Effector memory CD8-positive, alpha-beta T cell (primary cell): ENCODE results near the gene ANKFY1.
A peak's percentile ranks its signal among the peaks of the same experiment; 100 is the strongest.

Experiments used
- ATAC-seq: fragments of 150-1000 bp; cut with Tn5 transposase; replicated peaks from 2 replicates; pipeline ENCODE4 v1.10.0; 2021; ENCODE audit warnings: mild to moderate bottlenecking, moderate library complexity
- DNase-seq, 3 experiments: peaks; one replicate each; pipeline ENCODE4 v3.0.0; 2021
- H3K27ac Mint-ChIP-seq, 2 donors: one replicate each; pipeline ENCODE4 v1.8.0; 2022; ENCODE audit warnings: mild to moderate bottlenecking in 2 of 2, mixed read lengths in 2 of 2, moderate library complexity in 2 of 2
- H3K27me3 Mint-ChIP-seq, 2 donors: one replicate each; pipeline ENCODE4 v1.8.0; 2022; ENCODE audit warnings: mixed read lengths in 2 of 2
- H3K36me3 Mint-ChIP-seq: one replicate; pipeline ENCODE4 v1.8.0; 2022; ENCODE audit warnings: mild to moderate bottlenecking, moderate library complexity, mixed read lengths; ENCODE audit not compliant: insufficient read depth
- H3K4me1 Mint-ChIP-seq, 2 donors: one replicate each; pipeline ENCODE4 v1.8.0; 2022; ENCODE audit warnings: low read depth in 2 of 2, mixed read lengths in 2 of 2
- H3K4me3 Mint-ChIP-seq, 2 donors: one replicate each; pipeline ENCODE4 v1.8.0; 2022; ENCODE audit warnings: mild to moderate bottlenecking in 2 of 2, mixed read lengths in 2 of 2, moderate library complexity in 2 of 2
- H3K9me3 Mint-ChIP-seq, 2 donors: one replicate each; pipeline ENCODE4 v1.8.0; 2022; ENCODE audit warnings: mixed read lengths in 2 of 2

ANKFY1 gene

GRCh38 chr17:4248504-4249277 is 15.1 kb downstream of the ANKFY1 start:
- Mint-ChIP-seq H3K4me3 (no peak overlapping the region), H3K4me1 (peaks cover 22 to 56% of the 10 kb centered on the region in 2 donors), H3K36me3 (peaks cover 7% of the 10 kb centered on the region), H3K9me3 (no peaks in the 10 kb centered on the region), H3K27ac (no peak overlapping the region), H3K27me3 (no peaks in the 10 kb centered on the region)
- DNase-seq (no peak), ATAC-seq (no peak)

DNA sequence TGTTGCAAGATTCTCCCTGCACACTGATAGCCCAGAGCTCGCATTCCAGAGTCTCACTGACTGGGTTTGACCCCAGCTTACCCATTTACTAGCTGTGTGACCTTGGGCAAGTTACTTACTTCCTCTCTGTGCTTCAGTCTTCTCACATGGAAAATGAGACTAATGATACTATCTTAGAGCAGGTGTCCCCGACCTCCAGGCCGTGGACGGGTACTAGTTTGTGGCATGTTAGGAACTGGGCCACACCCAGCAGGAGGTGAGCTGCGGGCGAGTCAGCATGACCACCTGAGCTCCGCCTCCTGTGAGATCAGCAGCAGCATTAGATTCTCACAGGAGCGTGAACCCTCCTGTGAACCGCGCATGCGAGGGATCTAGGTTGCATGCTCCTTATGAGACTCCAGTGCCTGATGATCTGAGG is 15.8 kb downstream of the ANKFY1 start:
- DNase-seq (no peak), ATAC-seq (no peak)
- Mint-ChIP-seq H3K9me3 (no peaks in the 10 kb centered on the region), H3K4me3 (no peak overlapping the region), H3K27me3 (no peaks in the 10 kb centered on the region), H3K36me3 (peaks cover 7% of the 10 kb centered on the region), H3K27ac (no peak overlapping the region), H3K4me1 (peaks cover 18 to 49% of the 10 kb centered on the region in 2 donors)

DNA sequence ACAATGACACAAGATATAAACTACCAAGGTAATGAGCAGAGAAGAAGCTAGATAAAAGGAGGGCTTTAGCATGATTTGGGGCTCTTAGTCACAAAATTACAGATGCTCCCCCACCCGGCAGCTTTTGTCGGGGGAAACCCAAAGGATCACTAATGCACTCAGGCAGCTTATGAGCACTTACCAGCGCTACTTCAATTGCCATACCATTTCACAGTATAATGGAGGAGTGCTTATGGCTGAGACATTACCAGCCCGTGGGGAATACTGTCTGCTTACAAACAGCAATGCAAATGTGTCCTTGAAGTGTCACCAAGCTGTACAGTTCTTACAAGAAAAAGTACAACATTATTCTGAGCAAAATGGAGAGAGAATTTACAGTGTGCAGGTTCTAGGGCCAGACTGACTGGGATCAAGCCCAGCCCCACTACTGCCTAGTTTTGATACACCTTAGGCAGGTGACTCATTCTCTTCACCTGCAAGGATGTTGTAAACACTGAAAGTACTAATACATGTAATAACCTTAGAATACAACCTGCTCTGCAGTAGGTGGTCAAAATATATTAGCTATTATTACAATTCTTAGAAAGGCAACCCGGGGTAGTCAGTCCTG is 16.3 kb downstream of the ANKFY1 start:
- Mint-ChIP-seq H3K4me1 (peaks cover 18 to 45% of the 10 kb centered on the region in 2 donors), H3K36me3 (peaks cover 7% of the 10 kb centered on the region), H3K27ac (peak overlapping the region in 1 of 2 donors; percentile 49), H3K4me3 (no peak overlapping the region), H3K27me3 (no peaks in the 10 kb centered on the region), H3K9me3 (no peaks in the 10 kb centered on the region)
- ATAC-seq (no peak), DNase-seq (no peak)

DNA sequence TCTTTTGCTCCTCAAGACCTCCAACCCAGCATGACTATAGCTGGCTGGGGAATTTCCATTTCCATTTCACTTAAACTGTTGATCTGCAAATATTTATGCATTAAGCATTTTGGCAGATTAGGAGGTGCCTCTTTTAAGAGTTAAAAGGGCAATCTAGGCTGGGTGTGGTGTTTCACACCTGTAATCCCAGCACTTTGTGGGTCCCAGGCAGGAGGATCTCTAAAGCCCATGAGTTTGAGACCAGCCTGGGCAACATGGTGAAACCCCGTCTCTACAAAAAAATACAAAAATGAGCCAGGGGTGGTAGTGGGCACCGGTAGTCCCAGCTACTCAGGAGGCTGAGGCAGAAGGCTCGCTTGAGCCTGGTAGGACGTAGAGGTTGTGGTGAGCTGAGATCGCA is 17.1 kb downstream of the ANKFY1 start:
- Mint-ChIP-seq H3K27ac (peak overlapping the region; percentile 6 to 49), H3K27me3 (no peaks in the 10 kb centered on the region), H3K4me1 (peaks cover 16 to 39% of the 10 kb centered on the region in 2 donors), H3K4me3 (no peak overlapping the region), H3K36me3 (peaks cover 15% of the 10 kb centered on the region), H3K9me3 (no peaks in the 10 kb centered on the region)
- DNase-seq (no peak), ATAC-seq (no peak)

- DNase-seq (no peak), ATAC-seq (no peak)
- H3K9me3 Mint-ChIP-seq: no peaks in the 10 kb centered on the region
- no peak overlapping the region for H3K4me3 Mint-ChIP-seq
- no peak overlapping the region for H3K27ac Mint-ChIP-seq
- H3K4me1 Mint-ChIP-seq: peaks cover 4 to 19% of the 10 kb centered on the region in 2 donors
- H3K36me3 Mint-ChIP-seq: peaks cover 54% of the 10 kb centered on the region
- H3K27me3 Mint-ChIP-seq: no peaks in the 10 kb centered on the region
Observed at GRCh38 chr17:4241535-4241934, 22.2 kb downstream of the ANKFY1 start.

DNA sequence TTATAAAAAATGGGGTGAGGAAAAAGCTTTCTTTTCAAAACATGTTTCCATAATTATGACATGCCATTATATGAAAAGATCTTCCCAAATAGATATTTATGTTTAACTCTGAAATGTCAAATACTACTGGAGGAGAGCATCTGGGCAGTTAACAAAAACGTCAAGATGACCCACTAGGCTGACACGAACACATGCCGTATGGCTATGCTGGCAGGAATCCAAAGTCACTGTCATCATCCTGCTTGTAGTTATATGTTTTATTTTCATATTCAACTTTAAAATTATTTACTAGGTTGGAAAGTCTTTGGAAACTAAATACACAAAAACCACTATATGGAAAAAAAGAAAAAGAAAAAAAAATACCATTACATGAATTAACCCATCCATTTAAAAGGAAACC is 27.3 kb downstream of the ANKFY1 start:
- no peak for ATAC-seq
- Mint-ChIP-seq H3K27me3 (no peaks in the 10 kb centered on the region), H3K4me3 (no peak overlapping the region), H3K9me3 (no peaks in the 10 kb centered on the region), H3K36me3 (peaks cover 67% of the 10 kb centered on the region), H3K4me1 (peaks cover 13 to 25% of the 10 kb centered on the region in 2 donors), H3K27ac (no peak overlapping the region)
- DNase-seq: no peak

DNA sequence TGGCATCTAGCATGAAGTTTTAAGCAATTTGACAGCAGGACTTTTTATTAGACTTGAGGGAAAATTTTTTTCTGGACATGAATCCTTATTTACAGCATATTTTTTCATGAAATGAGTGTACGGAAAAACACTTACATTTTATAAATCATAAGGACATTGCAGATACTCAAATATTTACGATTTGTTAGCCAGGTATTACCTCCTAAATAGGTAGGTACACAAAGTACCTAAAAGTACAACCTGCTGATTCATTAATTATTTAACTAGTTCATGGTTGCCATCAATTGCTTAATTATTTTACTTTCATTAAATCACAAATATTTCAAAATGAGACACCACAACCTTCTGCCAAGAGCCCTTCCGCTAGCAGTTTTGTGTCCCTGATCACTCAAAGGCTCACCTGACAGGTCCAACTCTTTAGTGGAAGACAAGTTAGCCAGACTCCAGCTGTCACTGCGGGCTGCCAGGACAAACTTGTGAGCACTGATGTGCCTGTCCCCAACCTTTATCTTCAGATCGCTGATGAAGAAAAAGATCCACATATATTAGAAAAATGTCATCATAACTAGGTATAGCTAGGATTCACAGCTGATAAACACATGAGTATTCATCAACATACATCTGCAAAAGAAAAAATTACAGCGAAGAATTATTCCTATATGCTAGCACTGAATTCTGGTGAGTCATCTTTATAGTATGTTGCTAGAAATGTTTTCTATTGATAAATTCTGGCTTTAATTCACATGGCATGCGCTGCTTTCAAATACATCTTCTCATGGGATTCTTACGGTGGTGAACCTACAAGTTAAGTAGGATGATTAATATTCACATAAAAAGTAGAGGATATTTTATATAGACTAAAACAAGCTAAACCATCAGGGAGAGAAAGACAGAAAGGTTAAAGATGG is 28.2 kb downstream of the ANKFY1 start:
- Mint-ChIP-seq H3K4me1 (peaks cover 13 to 26% of the 10 kb centered on the region in 2 donors), H3K27me3 (no peaks in the 10 kb centered on the region), H3K4me3 (no peak overlapping the region), H3K27ac (no peak overlapping the region), H3K9me3 (no peaks in the 10 kb centered on the region), H3K36me3 (peaks cover 62% of the 10 kb centered on the region)
- no peak for DNase-seq
- no peak for ATAC-seq

GRCh38 chr17:4234401-4234800 is 29.4 kb downstream of the ANKFY1 start:
- DNase-seq: no peak
- Mint-ChIP-seq H3K27me3 (no peaks in the 10 kb centered on the region), H3K4me1 (peaks cover 13 to 22% of the 10 kb centered on the region in 2 donors), H3K27ac (no peak overlapping the region), H3K9me3 (no peaks in the 10 kb centered on the region), H3K4me3 (no peak overlapping the region), H3K36me3 (peaks cover 56% of the 10 kb centered on the region)
- no peak for ATAC-seq

DNA sequence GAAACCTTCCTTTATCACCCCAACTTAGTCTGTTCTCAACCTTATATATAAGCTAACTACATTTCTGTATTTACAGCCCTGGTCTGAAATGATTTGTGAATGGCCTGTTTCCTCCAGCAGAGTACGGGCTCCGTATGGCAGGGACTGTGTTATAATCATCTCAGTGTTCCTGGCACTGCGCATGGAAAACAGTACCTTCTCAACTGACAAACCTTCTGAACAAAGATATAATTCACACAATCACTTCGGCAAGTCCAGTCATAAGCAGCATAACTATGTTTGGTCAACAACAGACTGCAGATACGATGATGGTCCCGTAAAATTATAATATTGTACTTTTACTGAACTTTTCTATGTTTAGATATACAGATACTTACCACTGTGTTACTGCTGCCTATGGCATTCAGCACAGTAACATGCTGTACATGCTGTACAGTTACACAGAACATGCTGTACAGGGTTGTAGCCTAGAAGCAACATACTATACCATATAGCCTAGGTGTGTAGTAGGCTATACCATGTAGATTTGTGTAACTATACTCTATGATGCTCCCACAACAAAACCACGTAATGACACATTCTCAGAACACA is 30.0 kb downstream of the ANKFY1 start:
- no peaks in the 10 kb centered on the region for H3K9me3 Mint-ChIP-seq
- H3K27me3 Mint-ChIP-seq: no peaks in the 10 kb centered on the region
- no peak overlapping the region for H3K4me3 Mint-ChIP-seq
- peaks cover 53% of the 10 kb centered on the region for H3K36me3 Mint-ChIP-seq
- DNase-seq: no peak
- H3K4me1 Mint-ChIP-seq: peaks cover 13 to 22% of the 10 kb centered on the region in 2 donors
- no peak overlapping the region for H3K27ac Mint-ChIP-seq
- no peak for ATAC-seq

DNA sequence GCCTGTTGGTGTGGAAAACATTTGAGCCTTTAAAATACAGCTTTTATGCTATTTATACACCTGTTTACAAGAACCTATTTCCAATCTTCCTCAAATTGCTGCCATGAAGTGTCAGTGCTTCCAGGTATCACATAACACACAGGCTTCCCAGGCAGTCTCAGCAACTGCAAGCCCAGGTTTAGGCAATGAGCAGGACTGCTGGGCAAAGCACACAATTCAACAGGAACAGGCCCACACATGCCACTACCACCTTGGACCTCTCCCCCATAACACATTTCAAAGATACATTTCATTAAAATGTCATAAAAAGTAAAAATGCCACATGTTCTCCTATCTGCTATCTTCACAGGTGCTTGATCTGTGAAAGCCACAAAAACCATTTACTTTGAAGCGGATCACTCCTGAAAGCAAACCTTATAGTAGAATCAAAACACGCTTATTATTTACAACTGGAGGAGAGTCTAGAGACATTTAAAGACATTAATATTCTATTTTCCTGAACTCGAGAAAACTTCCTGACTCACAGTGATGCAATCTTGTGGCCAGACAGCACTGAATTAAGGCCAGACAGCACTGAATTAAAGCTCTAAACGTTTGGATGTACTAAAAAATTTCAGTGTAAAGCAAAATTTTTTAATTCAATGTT is 31.5 kb downstream of the ANKFY1 start:
- peaks cover 13 to 22% of the 10 kb centered on the region in 2 donors for H3K4me1 Mint-ChIP-seq
- H3K9me3 Mint-ChIP-seq: no peaks in the 10 kb centered on the region
- ATAC-seq (peak; percentile 69), DNase-seq (no peak)
- peaks cover 41% of the 10 kb centered on the region for H3K36me3 Mint-ChIP-seq
- no peaks in the 10 kb centered on the region for H3K27me3 Mint-ChIP-seq
- peak overlapping the region; percentile 55 to 81 for H3K27ac Mint-ChIP-seq
- H3K4me3 Mint-ChIP-seq: peak overlapping the region in 1 of 2 donors; percentile 11

DNA sequence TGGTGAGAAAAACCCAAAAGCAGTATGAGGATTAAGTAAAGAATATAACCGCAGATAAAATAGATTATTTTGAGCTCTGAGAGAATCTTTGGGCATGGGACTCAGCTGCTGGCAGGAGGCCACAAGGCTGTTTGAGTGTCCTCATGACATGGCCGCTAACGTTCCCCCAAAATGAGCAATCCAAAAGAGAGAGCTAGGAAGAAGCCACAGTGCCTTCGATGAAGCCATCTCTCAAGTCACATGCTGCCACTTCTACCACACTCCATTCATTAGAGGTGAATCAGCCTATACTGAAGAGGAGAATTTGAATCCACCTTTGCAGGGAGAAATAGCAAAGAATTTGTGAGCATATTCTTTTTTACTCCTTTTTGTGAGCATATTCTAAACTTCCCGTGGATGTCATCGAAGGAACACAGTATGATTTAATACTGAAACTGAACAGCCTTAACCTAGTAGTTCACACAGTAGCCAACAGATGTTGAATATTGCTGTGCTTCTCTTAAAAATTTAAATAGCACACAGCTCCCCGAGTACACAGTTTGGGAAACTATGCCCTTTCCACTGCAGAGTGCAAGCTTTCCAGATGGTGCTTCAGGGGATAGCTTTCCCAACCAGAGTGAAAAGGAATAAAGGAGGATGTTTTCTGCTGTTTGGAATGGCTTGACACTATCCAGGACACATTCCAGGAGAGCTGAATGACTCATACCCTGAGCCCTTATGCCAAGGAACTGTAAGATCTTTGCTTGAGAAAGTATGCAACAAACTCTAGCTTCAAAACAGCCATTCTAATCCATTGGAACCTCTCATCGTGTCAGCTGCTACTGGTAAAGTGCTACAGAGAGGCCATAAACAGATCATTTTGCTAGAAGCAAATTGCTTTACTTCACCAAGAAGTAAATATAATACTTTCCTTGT is 33.9 kb downstream of the ANKFY1 start:
- H3K36me3 Mint-ChIP-seq: peaks cover 31% of the 10 kb centered on the region
- peak overlapping the region in 1 of 2 donors; percentile 46 for H3K27ac Mint-ChIP-seq
- DNase-seq (no peak), ATAC-seq (no peak)
- H3K4me1 Mint-ChIP-seq: peaks cover 13 to 22% of the 10 kb centered on the region in 2 donors
- no peaks in the 10 kb centered on the region for H3K27me3 Mint-ChIP-seq
- no peak overlapping the region for H3K4me3 Mint-ChIP-seq
- H3K9me3 Mint-ChIP-seq: no peaks in the 10 kb centered on the region
